IMR-90 (cell line): ENCODE measurements around the gene IGF2. TPM values are rescaled to one million over a fixed set of nuclear protein-coding genes. Genes with fewer than 3 reads are reported as not detected.

Experiments
- ATAC-seq: fragments of 200-7000 bp; cut with Tn5 transposase; 2 replicates; pipeline ENCODE4 v1.9.1; 2020; ENCODE audit warnings: low read depth, mild to moderate bottlenecking, moderate library complexity
- BruUV-seq: library from RNA; stranded (reverse); fragments of 400-500 nt; replicated peaks from 2 replicates; lab custom pipeline; 2021; lab: Mats Ljungman, UMichigan
- CTCF ChIA-PET: fragments of 300-600 bp; formaldehyde crosslinking; extraction: SDS; loops from one replicate; lab custom pipeline; 2021; ENCODE audit warnings: antibody characterized with exemption; lab: Yijun Ruan, JAX
- POLR2A ChIA-PET: fragments of 300-600 bp; sonication (Branson Sonifier 250); formaldehyde crosslinking; loops from one replicate; lab custom pipeline; 2022; ENCODE audit warnings: antibody characterized with exemption; ENCODE audit not compliant: unreplicated experiment; lab: Charles Lee
- DNase-seq: peaks from one replicate; pipeline ENCODE4 v3.0.0; 2013
- H2AFZ ChIP-seq: replicated peaks from 2 replicates; pipeline ENCODE3; 2013; ENCODE audit warnings: low read length, mild to moderate bottlenecking; ENCODE audit not compliant: poor library complexity
- H2AK5ac ChIP-seq: 2 replicates; pipeline ENCODE4 v1.6.1; 2013; ENCODE audit warnings: low read depth, low read length, inconsistent platforms
- H2AK9ac ChIP-seq: replicated peaks from 2 replicates; pipeline ENCODE3; 2013; ENCODE audit warnings: mild to moderate bottlenecking, low read depth, low read length, moderate library complexity; ENCODE audit not compliant: poor library complexity
- H2BK120ac ChIP-seq: 2 replicates; pipeline ENCODE4 v1.6.1; 2013; ENCODE audit warnings: low read depth, low read length, inconsistent platforms
- H2BK15ac ChIP-seq: 3 replicates; pipeline ENCODE4 v1.6.1; 2013; ENCODE audit warnings: low read depth, low read length, inconsistent platforms
- H2BK20ac ChIP-seq: 2 replicates; pipeline ENCODE4 v1.6.1; 2013; ENCODE audit warnings: low read depth, mild to moderate bottlenecking, inconsistent platforms, low read length, moderate library complexity
- H2BK5ac ChIP-seq: 2 replicates; pipeline ENCODE4 v1.6.1; 2013; ENCODE audit warnings: mild to moderate bottlenecking, low read depth, low read length, inconsistent platforms; ENCODE audit not compliant: poor library complexity, severe bottlenecking
- H3K14ac ChIP-seq: replicated peaks from 2 replicates; pipeline ENCODE4 v1.6.1; 2013; ENCODE audit warnings: low read depth, low read length, inconsistent platforms
- H3K18ac ChIP-seq: 2 replicates; pipeline ENCODE4 v1.6.1; 2013; ENCODE audit warnings: low read depth, low read length, control low read depth
- H3K23ac ChIP-seq: 2 replicates; pipeline ENCODE4 v1.6.1; 2013; ENCODE audit warnings: low read depth, low read length, inconsistent platforms
- H3K27ac ChIP-seq: 2 replicates; pipeline ENCODE4 v1.5.1; 2013; ENCODE audit warnings: mild to moderate bottlenecking, control low read depth, low read length; ENCODE audit not compliant: insufficient read depth
- H3K27me3 ChIP-seq: 2 replicates; pipeline ENCODE4 v1.6.1; 2013; ENCODE audit warnings: low read length; ENCODE audit not compliant: control insufficient read depth, insufficient read depth
- H3K36me3 ChIP-seq: 2 replicates; pipeline ENCODE4 v1.6.1; 2013; ENCODE audit warnings: low read length, mixed read lengths; ENCODE audit not compliant: control insufficient read depth, insufficient read depth
- H3K4ac ChIP-seq: 2 replicates; pipeline ENCODE4 v1.6.1; 2013; ENCODE audit warnings: low read depth, low read length, inconsistent platforms
- H3K4me1 ChIP-seq: 2 replicates; pipeline ENCODE4 v1.6.1; 2013; ENCODE audit warnings: low read length, mixed read lengths; ENCODE audit not compliant: control insufficient read depth, insufficient read depth
- H3K4me2 ChIP-seq: 2 replicates; pipeline ENCODE4 v1.6.1; 2013; ENCODE audit warnings: low read depth, mild to moderate bottlenecking, control low read depth, low read length, moderate library complexity
- H3K4me3 ChIP-seq: 2 replicates; pipeline ENCODE4 v1.5.1; 2013; ENCODE audit warnings: low read depth, mild to moderate bottlenecking, control low read depth, low read length, moderate library complexity; ENCODE audit not compliant: insufficient read depth
- H3K56ac ChIP-seq: 2 replicates; pipeline ENCODE4 v1.6.1; 2013; ENCODE audit warnings: low read length, inconsistent platforms; ENCODE audit not compliant: insufficient read depth; ENCODE audit errors: extremely low read depth
- H3K79me1 ChIP-seq, 2 experiments: 2 replicates each; pipeline ENCODE4 v1.6.1; 2013; ENCODE audit warnings: low read length in 2 of 2, inconsistent platforms in 1 of 2, low read depth in 1 of 2
- H3K9ac ChIP-seq: 2 replicates; pipeline ENCODE4 v1.6.1; 2013; ENCODE audit warnings: low read depth, low read length, control low read depth
- H3K9me1 ChIP-seq: 2 replicates; pipeline ENCODE4 v1.6.1; 2013; ENCODE audit warnings: low read length, inconsistent platforms; ENCODE audit not compliant: insufficient read depth
- H3K9me3 ChIP-seq: 2 replicates; pipeline ENCODE4 v1.6.1; 2013; ENCODE audit warnings: low read length; ENCODE audit not compliant: control insufficient read depth, insufficient read depth
- H4K20me1 ChIP-seq: 2 replicates; pipeline ENCODE4 v1.6.1; 2013; ENCODE audit warnings: low read length, inconsistent platforms; ENCODE audit not compliant: insufficient read depth
- H4K5ac ChIP-seq: 2 replicates; pipeline ENCODE4 v1.6.1; 2013; ENCODE audit warnings: mild to moderate bottlenecking, low read depth, low read length, control low read depth
- H4K8ac ChIP-seq, 2 experiments: 2 replicates each; pipeline ENCODE4 v1.6.1; 2013; ENCODE audit warnings: low read depth in 2 of 2, low read length in 2 of 2, control low read depth in 1 of 2, inconsistent platforms in 1 of 2
- H4K91ac ChIP-seq: 2 replicates; pipeline ENCODE4 v1.6.1; 2013; ENCODE audit warnings: low read depth, low read length, inconsistent platforms; ENCODE audit not compliant: insufficient read depth
- BHLHE40 ChIP-seq: fragments of 150-350 bp; IDR thresholded peaks from 2 replicates; pipeline ENCODE4 v1.6.1; 2016; ENCODE audit warnings: mild to moderate bottlenecking, low read depth, low read length
- CEBPB ChIP-seq: IDR thresholded peaks from 2 replicates; pipeline ENCODE4 v1.6.1; 2012; ENCODE audit warnings: low read depth, low read length, improper control_type of control experiment
- CHD1 ChIP-seq: IDR thresholded peaks from 2 replicates; pipeline ENCODE4 v1.6.1; 2012; ENCODE audit warnings: low read depth, low read length, improper control_type of control experiment
- CTCF ChIP-seq: conservative IDR thresholded peaks from 2 replicates; pipeline ENCODE4 v1.5.1; 2012; ENCODE audit warnings: mild to moderate bottlenecking, low read depth, low read length, improper control_type of control experiment
- ELK1 ChIP-seq: fragments of 150-350 bp; IDR thresholded peaks from 2 replicates; pipeline ENCODE4 v1.6.1; 2016; ENCODE audit warnings: low read depth, mild to moderate bottlenecking, low read length, moderate library complexity, borderline replicate concordance
- FOS ChIP-seq: fragments of 150-350 bp; IDR thresholded peaks from 2 replicates; pipeline ENCODE4 v1.6.1; 2016; ENCODE audit warnings: low read depth, low read length
- MAZ ChIP-seq: IDR thresholded peaks from 2 replicates; pipeline ENCODE4 v1.6.1; 2012; ENCODE audit warnings: low read depth, mild to moderate bottlenecking, low read length, improper control_type of control experiment, moderate library complexity, borderline replicate concordance
- NFE2L2 ChIP-seq: fragments of 150-350 bp; IDR thresholded peaks from 2 replicates; pipeline ENCODE4 v1.6.1; 2016; ENCODE audit warnings: low read depth, mild to moderate bottlenecking, low read length
- POLR2A ChIP-seq: IDR thresholded peaks from 2 replicates; pipeline ENCODE4 v1.6.1; 2012; ENCODE audit warnings: mild to moderate bottlenecking, low read depth, low read length
- RAD21 ChIP-seq: IDR thresholded peaks from 2 replicates; pipeline ENCODE4 v1.6.1; 2012; ENCODE audit warnings: low read length, improper control_type of control experiment
- RCOR1 ChIP-seq: IDR thresholded peaks from 2 replicates; pipeline ENCODE4 v1.6.1; 2012; ENCODE audit warnings: mild to moderate bottlenecking, low read length, improper control_type of control experiment; ENCODE audit not compliant: insufficient replicate concordance
- RFX5 ChIP-seq: IDR thresholded peaks from 2 replicates; pipeline ENCODE4 v1.8.0; 2012; ENCODE audit warnings: low read depth, mild to moderate bottlenecking, low read length, moderate library complexity
- SMC3 ChIP-seq: fragments of 150-350 bp; IDR thresholded peaks from 2 replicates; pipeline ENCODE4 v1.6.1; 2016; ENCODE audit warnings: low read depth, mild to moderate bottlenecking, antibody characterized with exemption, low read length, moderate library complexity
- WGBS, 2 experiments: methylation state at CpG; one replicate each; pipeline versions ENCODE4 v1.1.5 to v1.1.7; 2013; ENCODE audit warnings: missing lambda C conversion rate in 2 of 2; ENCODE audit not compliant: insufficient read length in 1 of 2; ENCODE audit errors: extremely low coverage in 2 of 2; 5-methylcytosine and 5-hydroxymethylcytosine counted together
- dilution Hi-C: fragments of 300-500 bp; cut with HindIII; formaldehyde crosslinking; loops from one replicate; pipeline ENCODE4 v1.14.3; 2018; ENCODE audit warnings: low sequenced_read_pairs; ENCODE audit not compliant: unreplicated experiment
- in situ Hi-C: fragments of 300-500 bp; cut with MboI; formaldehyde crosslinking; loops from 3 replicates; pipeline ENCODE4 v1.14.3; 2019; ENCODE audit warnings: low sequenced_read_pairs, inconsistent platforms, mixed read lengths
- intact Hi-C: fragments of 100-400 bp; cut with micrococcal nuclease; formaldehyde crosslinking; loops from 2 replicates; pipeline ENCODE4 v1.10.0; 2022
- polyA plus RNA-seq, 3 experiments: library from polyadenylated mRNA; depleted of rRNA; stranded (reverse); fragments of >200 nt; gene quantifications; 2 replicates each; pipeline ENCODE4 v1.2.3, GENCODE V29; 2012; ENCODE audit warnings: low replicate concordance in 1 of 3
- total RNA-seq: library from RNA; depleted of rRNA; stranded (reverse); fragments of >200 nt; gene quantifications from 2 replicates; pipeline ENCODE4 v1.2.3, GENCODE V29; 2012
- TF ChIP-seq, protein P1 (sequence below): fragments of 150-350 bp; IDR thresholded peaks from 2 replicates; pipeline ENCODE4 v1.6.1; 2017; ENCODE audit warnings: mild to moderate bottlenecking, antibody characterized with exemption, low read length, low read depth

The IGF2 gene
- total and polyA plus RNA-seq, 2 of the 4 experiments (the other 2 are of a cell fraction) = 2.3 to 21.8 TPM

DNA sequence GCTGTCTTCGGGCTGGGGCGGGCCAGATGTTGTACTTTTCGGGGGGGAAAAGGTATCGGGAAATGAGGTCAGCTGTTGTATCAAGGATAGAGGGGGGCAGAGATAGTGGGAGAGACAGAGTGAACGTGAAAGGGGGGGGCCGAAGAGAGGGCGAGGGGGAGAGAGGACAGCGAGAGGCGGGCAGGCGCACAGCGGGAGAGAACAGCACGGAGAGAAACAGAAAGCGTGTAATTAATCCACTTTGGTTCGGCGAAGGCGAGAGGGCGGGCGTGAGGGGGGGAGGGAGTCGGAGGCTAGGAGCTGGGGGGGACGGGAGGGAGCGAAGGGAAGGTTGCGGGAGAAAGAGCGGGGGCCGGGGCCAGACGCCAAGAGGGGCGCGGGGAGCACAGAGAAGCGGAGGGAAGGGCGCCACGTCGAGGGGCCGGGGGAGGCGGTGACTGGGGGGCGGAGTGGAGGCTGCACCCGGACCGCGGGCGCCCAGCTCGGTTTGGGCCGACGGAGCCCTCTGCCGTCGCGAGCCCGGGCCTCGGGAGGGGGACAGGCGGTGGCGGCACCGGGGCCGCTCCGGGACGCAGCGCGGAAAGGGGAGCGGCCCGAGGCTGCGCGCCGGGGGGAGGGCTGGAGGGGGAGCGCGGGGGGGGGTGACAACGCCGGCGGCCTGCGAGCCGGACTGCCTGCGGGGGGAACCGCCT is 612 bp downstream of the IGF2 start:
- Histone ChIP-seq H3K27me3 (peaks cover 74% of the 10 kb centered on the region), H2BK20ac (no peak overlapping the region), H3K18ac (no peak overlapping the region; the same call in 1 of the 2 replicates), H3K56ac (no peak overlapping the region), H3K79me1 (peaks cover 0 to 4% of the 10 kb centered on the region in 2 experiments; a peak in 1 of 4 replicates), H2BK15ac (no peak overlapping the region), H2AK9ac (no peak overlapping the region), H2BK120ac (0 out of 2 replicates have a peak overlapping the region, but pooled peaks have one; percentile 54), H2BK5ac (no peak overlapping the region), H2AK5ac (0 out of 2 replicates have a peak overlapping the region, but pooled peaks have one; percentile 28), H3K9me1 (no peaks in the 10 kb centered on the region), H3K9ac (peak overlapping the region; percentile 49), H4K20me1 (peaks cover 31% of the 10 kb centered on the region), H3K27ac (no peak overlapping the region), H3K4me3 (peak overlapping the region; percentile 44), H3K9me3 (no peaks in the 10 kb centered on the region), H3K4me1 (peaks cover 2% of the 10 kb centered on the region), H3K14ac (peak overlapping the region; percentile 32; the same call in 1 of the 2 replicates), H4K5ac (no peak overlapping the region), H2AFZ (peak overlapping the region; percentile 70), H3K4me2 (peak overlapping the region; percentile 60), H4K91ac (no peak overlapping the region; the same call in 1 of the 2 replicates), H3K23ac (no peak overlapping the region), H3K36me3 (no peaks in the 10 kb centered on the region), H4K8ac (peak overlapping the region in 1 of 2 experiments; percentile 51; a peak in 1 of 4 replicates), H3K4ac (peak overlapping the region; percentile 50; the same call in 1 of the 2 replicates)
- POLR2A ChIA-PET = interaction anchor here (0.6 kb wide), 1 partner anchor 101 kb away, joined by 15 read pairs; no protein-coding TSS in a partner anchor
- dilution Hi-C loops = no loop called here
- ATAC-seq = peak; percentile 7; the same call in 1 of the 2 replicates
- WGBS, 2 experiments = 5% methylated on average over 8 of the region's 68 CpGs; no CpG with 5 or more reads in 1 of the 2 experiments
- in situ Hi-C loops = no loop called here
- no TSS peak for BruUV-seq
- CTCF ChIA-PET = interaction anchor here (0.6 kb wide), 1 partner anchor 9 kb away, joined by 5 read pairs; no protein-coding TSS in a partner anchor
- no peak for DNase-seq
- intact Hi-C loops = loop anchor here (5.0 kb wide), 1 partner anchor 41 kb away; no protein-coding TSS in a partner anchor
- TF ChIP-seq NFE2L2 (no peak), RAD21 (no peak), CHD1 (no peak), ELK1 (no peak), CEBPB (no peak), RCOR1 (no peak), MAZ (no peak), CTCF (no peak), BHLHE40 (no peak), FOS (no peak), RFX5 (no peak), SMC3 (no peak), POLR2A (no peak)
- TF ChIP-seq, protein P1, sequence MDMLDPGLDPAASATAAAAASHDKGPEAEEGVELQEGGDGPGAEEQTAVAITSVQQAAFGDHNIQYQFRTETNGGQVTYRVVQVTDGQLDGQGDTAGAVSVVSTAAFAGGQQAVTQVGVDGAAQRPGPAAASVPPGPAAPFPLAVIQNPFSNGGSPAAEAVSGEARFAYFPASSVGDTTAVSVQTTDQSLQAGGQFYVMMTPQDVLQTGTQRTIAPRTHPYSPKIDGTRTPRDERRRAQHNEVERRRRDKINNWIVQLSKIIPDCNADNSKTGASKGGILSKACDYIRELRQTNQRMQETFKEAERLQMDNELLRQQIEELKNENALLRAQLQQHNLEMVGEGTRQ = no peak
